ENCODE results near the gene ENOX1. TPM values are rescaled to one million over a fixed set of nuclear protein-coding genes. Genes with fewer than 3 reads are reported as not detected.
"Not testable (repeated sequence)": the region's sequence is repeated elsewhere in the genome, so short reads cannot be mapped to it uniquely, and the experiment has no call there.

ENOX1 gene
- total RNA-seq, 2 experiments from 2014 or later = 0.35 to 0.64 TPM

- Mint-ChIP-seq H3K27me3 (ENCODE audit: low read depth) (no peaks in the 10 kb centered on the region), H3K4me3 (no peak overlapping the region)
Observed at GRCh38 chr13:43357564-43357963, 429.2 kb downstream of the ENOX1 start.

DNA sequence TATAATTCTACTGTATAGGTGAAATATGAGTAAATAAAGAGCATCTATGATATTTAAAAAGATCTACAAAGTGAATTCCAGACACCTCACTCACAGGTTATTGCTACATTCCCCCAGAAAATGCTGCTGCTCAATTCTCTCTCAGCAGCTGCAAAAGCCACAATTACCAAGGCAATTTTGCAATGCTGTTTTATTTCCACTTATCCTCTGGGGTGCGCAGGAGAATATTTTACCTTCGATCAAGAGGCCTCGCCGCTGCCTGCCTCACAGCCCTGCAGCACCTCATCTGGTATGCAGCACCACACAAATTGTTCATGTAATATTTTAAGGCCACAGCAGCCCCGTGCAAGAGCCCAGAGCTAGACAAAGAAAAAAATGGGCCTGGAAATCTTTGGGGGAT is 430.2 kb downstream of the ENOX1 start:
- intact Hi-C loops (cut with micrococcal nuclease) = no loop called here

More at GRCh38 chr13:43357564-43357963, 429.2 kb downstream of the ENOX1 start:
- Mint-ChIP-seq H3K4me1 (ENCODE audit: low read depth) (no peaks in the 10 kb centered on the region), H3K27ac (no peak overlapping the region), H3K9me3 (no peaks in the 10 kb centered on the region), H3K36me3 (ENCODE audit: low read depth) (no peaks in the 10 kb centered on the region)
- CTCF ChIA-PET = no interaction called here
- intact Hi-C loops (cut with micrococcal nuclease) = no loop called here
- no peak for DNase-seq

DNA sequence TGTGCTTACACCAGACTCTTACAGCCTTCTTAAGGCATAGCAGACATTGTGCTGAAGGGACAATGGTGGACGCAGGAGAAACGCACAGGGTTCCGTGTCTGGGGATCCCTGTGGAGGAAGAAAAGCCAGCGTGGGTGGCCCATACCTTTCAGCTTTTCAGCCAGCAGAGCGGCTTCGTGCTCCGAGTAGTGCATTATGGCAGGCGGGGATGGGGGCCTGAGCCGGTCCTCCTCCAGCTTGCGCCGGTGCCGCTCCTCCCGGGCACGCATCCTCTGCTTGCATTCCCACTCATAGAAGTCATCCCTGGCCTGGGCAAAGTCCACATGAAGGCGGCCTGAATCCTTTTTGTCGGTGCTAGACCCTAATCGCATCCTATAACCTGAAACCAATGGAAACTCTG is 431.0 kb downstream of the ENOX1 start:
- Mint-ChIP-seq H3K4me1 (ENCODE audit: low read depth) (no peaks in the 10 kb centered on the region), H3K27ac (no peak overlapping the region), H3K9me3 (no peaks in the 10 kb centered on the region), H3K27me3 (ENCODE audit: low read depth) (peaks cover 2% of the 10 kb centered on the region), H3K4me3 (no peak overlapping the region), H3K36me3 (ENCODE audit: low read depth) (no peaks in the 10 kb centered on the region)
- intact Hi-C loops (cut with micrococcal nuclease) = no loop called here
- DNase-seq = no peak
- CTCF ChIA-PET = no interaction called here

More for the DNA sequence above, 430.2 kb downstream of the ENOX1 start:
- H3K36me3 Mint-ChIP-seq (ENCODE audit: low read depth) = no peaks in the 10 kb centered on the region
- CTCF ChIA-PET = no interaction called here
- no peak overlapping the region for H3K4me3 Mint-ChIP-seq
- H3K9me3 Mint-ChIP-seq = no peaks in the 10 kb centered on the region
- no peak for DNase-seq
- H3K27ac Mint-ChIP-seq = no peak overlapping the region
- H3K4me1 Mint-ChIP-seq (ENCODE audit: low read depth) = no peaks in the 10 kb centered on the region
- H3K27me3 Mint-ChIP-seq (ENCODE audit: low read depth) = no peaks in the 10 kb centered on the region

DNA sequence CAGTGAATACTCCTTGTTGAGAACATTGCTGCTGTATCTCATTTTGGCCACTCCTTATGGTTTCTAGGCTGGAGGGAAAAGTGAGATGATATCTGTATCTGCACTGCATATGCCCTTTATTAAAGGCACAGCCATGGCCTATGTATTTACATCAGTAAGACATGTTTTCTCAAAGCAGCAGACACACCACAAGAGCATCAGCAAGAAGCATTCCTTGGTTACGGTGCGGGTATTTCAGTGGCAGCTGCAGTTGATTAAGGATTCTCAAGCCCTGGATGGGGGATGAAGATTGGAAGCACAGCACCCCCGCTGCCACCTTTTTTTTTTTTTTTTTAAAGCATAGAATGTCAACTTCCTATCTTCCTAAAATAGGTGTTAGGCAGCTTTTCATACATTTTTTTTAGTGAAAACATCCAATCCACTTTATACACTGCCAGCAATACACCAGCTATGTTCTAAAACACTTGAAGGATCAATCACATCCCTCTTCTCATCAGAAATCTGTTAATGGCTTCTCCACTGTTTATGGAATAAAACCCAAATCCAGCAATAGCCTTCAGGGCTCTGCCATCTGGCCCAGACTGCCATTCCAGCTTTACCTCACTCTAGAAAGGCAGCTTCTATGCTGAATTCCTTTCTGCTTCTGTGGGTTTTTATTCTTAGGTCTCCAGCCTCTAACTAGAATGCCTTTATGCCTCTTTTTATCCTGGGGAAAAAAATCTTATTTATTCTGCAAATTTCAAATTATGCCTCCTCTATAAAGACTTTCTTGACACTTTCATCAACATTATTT is 432.4 kb downstream of the ENOX1 start:
- CTCF ChIA-PET = no interaction called here
- H3K36me3 Mint-ChIP-seq (ENCODE audit: low read depth) = no peaks in the 10 kb centered on the region
- no peaks in the 10 kb centered on the region for H3K4me1 Mint-ChIP-seq (ENCODE audit: low read depth)
- H3K27ac Mint-ChIP-seq = no peak overlapping the region
- H3K4me3 Mint-ChIP-seq = no peak overlapping the region
- no peak for DNase-seq
- H3K9me3 Mint-ChIP-seq = no peaks in the 10 kb centered on the region
- peaks cover 2% of the 10 kb centered on the region for H3K27me3 Mint-ChIP-seq (ENCODE audit: low read depth)
- intact Hi-C loops (cut with micrococcal nuclease) = no loop called here

DNA sequence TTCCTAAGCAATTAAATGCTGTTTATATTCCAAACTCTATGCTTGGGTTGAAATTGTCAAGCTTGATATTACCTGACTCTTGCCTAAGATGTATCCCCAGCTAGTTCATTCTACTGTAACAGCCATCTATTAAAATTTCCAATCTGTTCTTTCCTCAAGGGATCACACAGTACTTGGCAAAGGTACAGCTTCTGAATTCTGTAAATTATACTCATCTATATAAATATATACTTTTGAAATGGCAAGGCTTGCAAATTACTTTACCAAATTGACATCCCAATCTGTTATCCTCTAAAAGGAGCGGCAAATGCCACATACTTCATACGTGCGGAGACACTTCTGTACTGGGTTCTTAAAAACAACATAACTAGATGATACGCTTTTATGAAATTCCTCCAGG is 433.1 kb downstream of the ENOX1 start:
- Mint-ChIP-seq H3K36me3 (ENCODE audit: low read depth) (no peaks in the 10 kb centered on the region), H3K4me3 (no peak overlapping the region), H3K27me3 (ENCODE audit: low read depth) (peaks cover 2% of the 10 kb centered on the region), H3K9me3 (no peaks in the 10 kb centered on the region), H3K27ac (no peak overlapping the region), H3K4me1 (ENCODE audit: low read depth) (no peaks in the 10 kb centered on the region)
- no peak for DNase-seq
- intact Hi-C loops (cut with micrococcal nuclease) = no loop called here
- CTCF ChIA-PET = no interaction called here

DNA sequence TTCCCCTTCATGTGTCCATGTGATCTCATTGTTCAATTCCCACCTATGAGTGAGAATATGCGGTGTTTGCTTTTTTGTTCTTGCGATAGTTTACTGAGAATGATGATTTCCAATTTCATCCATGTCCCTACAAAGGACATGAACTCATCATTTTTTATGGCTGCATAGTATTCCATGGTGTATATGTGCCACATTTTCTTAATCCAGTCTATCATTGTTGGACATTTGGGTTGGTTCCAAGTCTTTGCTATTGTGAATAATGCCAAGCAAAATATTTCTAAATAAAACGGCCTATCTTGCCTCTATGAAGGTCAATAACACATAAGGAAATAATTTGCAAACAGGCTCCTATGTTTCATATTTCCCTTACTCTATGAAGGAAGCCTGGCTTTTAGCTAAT is 435.2 kb downstream of the ENOX1 start:
- CTCF ChIA-PET; intact Hi-C loops (cut with micrococcal nuclease); H3K27me3 Mint-ChIP-seq (ENCODE audit: low read depth): not testable (repeated sequence)

GRCh38 chr13:43348397-43348796 is 438.4 kb downstream of the ENOX1 start:
- CTCF ChIA-PET = no interaction called here
- no peaks in the 10 kb centered on the region for H3K4me1 Mint-ChIP-seq (ENCODE audit: low read depth)

More for the DNA sequence above, 435.2 kb downstream of the ENOX1 start:
- DNase-seq; H3K9me3 Mint-ChIP-seq; H3K4me3 Mint-ChIP-seq; H3K36me3 Mint-ChIP-seq (ENCODE audit: low read depth); H3K27ac Mint-ChIP-seq; H3K4me1 Mint-ChIP-seq (ENCODE audit: low read depth): not testable (repeated sequence)

DNA sequence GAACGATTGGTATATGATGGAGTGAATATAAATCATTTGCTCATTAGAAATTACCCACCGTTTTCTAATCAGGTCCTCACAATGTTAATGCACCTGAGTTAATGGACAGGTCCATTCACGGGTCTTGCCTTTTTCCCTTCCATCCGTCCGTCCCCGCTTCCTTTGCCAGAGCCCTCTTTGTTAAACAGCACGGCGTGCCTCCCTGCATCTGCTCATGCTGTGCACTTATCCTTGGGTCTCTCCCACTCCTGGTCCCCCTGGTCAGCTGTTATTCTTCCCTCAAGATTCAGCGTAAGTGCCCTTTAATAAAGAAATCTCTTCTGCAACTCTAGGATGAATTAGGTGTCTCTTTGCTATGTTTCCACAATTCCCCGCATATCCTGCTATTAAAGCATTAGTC is 438.9 kb downstream of the ENOX1 start:
- no peak overlapping the region for H3K27ac Mint-ChIP-seq
- no peaks in the 10 kb centered on the region for H3K9me3 Mint-ChIP-seq
- intact Hi-C loops (cut with micrococcal nuclease) = no loop called here
- H3K27me3 Mint-ChIP-seq (ENCODE audit: low read depth) = peaks cover 14% of the 10 kb centered on the region
- no peak for DNase-seq
- no peaks in the 10 kb centered on the region for H3K4me1 Mint-ChIP-seq (ENCODE audit: low read depth)
- CTCF ChIA-PET = no interaction called here
- no peaks in the 10 kb centered on the region for H3K36me3 Mint-ChIP-seq (ENCODE audit: low read depth)
- H3K4me3 Mint-ChIP-seq = no peak overlapping the region

More at GRCh38 chr13:43348397-43348796, 438.4 kb downstream of the ENOX1 start:
- no peak for DNase-seq
- Mint-ChIP-seq H3K27me3 (ENCODE audit: low read depth) (peaks cover 14% of the 10 kb centered on the region), H3K36me3 (ENCODE audit: low read depth) (no peaks in the 10 kb centered on the region), H3K4me3 (no peak overlapping the region), H3K9me3 (no peaks in the 10 kb centered on the region), H3K27ac (no peak overlapping the region)
- intact Hi-C loops (cut with micrococcal nuclease) = no loop called here

- H3K36me3 Mint-ChIP-seq (ENCODE audit: low read depth) = no peaks in the 10 kb centered on the region
- H3K4me1 Mint-ChIP-seq (ENCODE audit: low read depth) = no peaks in the 10 kb centered on the region
- no peak overlapping the region for H3K4me3 Mint-ChIP-seq
- no peaks in the 10 kb centered on the region for H3K9me3 Mint-ChIP-seq
- no peak overlapping the region for H3K27ac Mint-ChIP-seq
- intact Hi-C loops (cut with micrococcal nuclease) = no loop called here
- no peak for DNase-seq
- CTCF ChIA-PET = no interaction called here
- peaks cover 18% of the 10 kb centered on the region for H3K27me3 Mint-ChIP-seq (ENCODE audit: low read depth)
Observed at GRCh38 chr13:43346427-43346826, 440.3 kb downstream of the ENOX1 start.

- no peaks in the 10 kb centered on the region for H3K36me3 Mint-ChIP-seq (ENCODE audit: low read depth)
Observed at GRCh38 chr13:43343645-43344044, 443.1 kb downstream of the ENOX1 start.

GRCh38 chr13:43339805-43340550 is 446.8 kb downstream of the ENOX1 start:
- CTCF ChIA-PET = no interaction called here
- Mint-ChIP-seq H3K4me3 (no peak overlapping the region), H3K9me3 (no peaks in the 10 kb centered on the region), H3K27ac (no peak overlapping the region), H3K36me3 (ENCODE audit: low read depth) (no peaks in the 10 kb centered on the region), H3K27me3 (ENCODE audit: low read depth) (peaks cover 6% of the 10 kb centered on the region), H3K4me1 (ENCODE audit: low read depth) (no peaks in the 10 kb centered on the region)
- DNase-seq = no peak
- intact Hi-C loops (cut with micrococcal nuclease) = no loop called here

More at GRCh38 chr13:43343645-43344044, 443.1 kb downstream of the ENOX1 start:
- Mint-ChIP-seq H3K4me3 (no peak overlapping the region), H3K27me3 (ENCODE audit: low read depth) (peaks cover 16% of the 10 kb centered on the region), H3K27ac (no peak overlapping the region), H3K9me3 (no peaks in the 10 kb centered on the region), H3K4me1 (ENCODE audit: low read depth) (no peaks in the 10 kb centered on the region)
- intact Hi-C loops (cut with micrococcal nuclease) = no loop called here
- DNase-seq = no peak
- CTCF ChIA-PET = no interaction called here

DNA sequence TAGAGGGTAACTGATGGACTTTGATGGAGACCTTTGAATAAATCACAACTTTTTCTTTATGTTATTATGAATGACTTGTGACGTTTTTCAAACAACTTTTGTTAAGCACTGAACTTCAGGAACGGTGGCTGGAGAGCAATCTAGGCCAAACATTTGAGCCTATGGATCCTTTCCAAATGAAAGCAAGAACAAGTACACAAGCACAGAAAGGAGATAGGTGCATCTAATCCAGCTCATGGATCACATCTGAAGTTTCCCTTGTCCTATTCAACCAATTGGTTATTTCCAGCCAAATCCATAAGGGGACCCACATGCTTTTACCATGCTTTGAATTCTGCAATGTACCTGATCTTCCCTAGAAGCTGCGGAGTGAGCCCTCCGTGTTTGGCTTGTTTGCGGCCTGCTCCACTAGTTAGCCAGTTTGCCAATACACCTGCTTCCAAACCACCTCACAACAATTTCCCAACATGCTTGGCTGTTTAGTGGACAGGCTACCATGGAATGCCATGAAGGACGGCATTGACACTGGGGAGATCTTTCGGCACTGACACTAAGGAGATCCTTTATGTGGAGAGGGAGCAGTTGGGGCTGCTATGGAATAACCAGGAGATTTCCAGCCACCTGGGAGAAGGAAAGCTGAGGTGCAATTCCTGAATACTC is 447.5 kb downstream of the ENOX1 start:
- Mint-ChIP-seq H3K27me3 (ENCODE audit: low read depth) (peaks cover 6% of the 10 kb centered on the region), H3K4me3 (no peak overlapping the region), H3K36me3 (ENCODE audit: low read depth) (no peaks in the 10 kb centered on the region), H3K27ac (no peak overlapping the region), H3K4me1 (ENCODE audit: low read depth) (no peaks in the 10 kb centered on the region), H3K9me3 (no peaks in the 10 kb centered on the region)
- intact Hi-C loops (cut with micrococcal nuclease) = no loop called here
- CTCF ChIA-PET = no interaction called here
- DNase-seq = no peak

Measured in activated naive CD4-positive, alpha-beta T cell treated with anti-CD3 and anti-CD28 coated beads for 36 hours (primary cell).